K562 (cell line): ENCODE results near the gene UGT1A6. TPM values are rescaled to one million over a fixed set of nuclear protein-coding genes. Genes with fewer than 3 reads are reported as not detected.

Source experiments
- ATAC-seq: fragments of 200-7000 bp; cut with Tn5 transposase; 3 replicates; pipeline ENCODE4 v1.9.1; 2020; ENCODE audit warnings: moderate library complexity
- BruUV-seq: library from RNA; stranded (reverse); fragments of 400-500 nt; replicated peaks from 2 replicates; lab custom pipeline; 2021; lab: Mats Ljungman, UMichigan
- CTCF ChIA-PET: fragments of 300-600 bp; formaldehyde crosslinking; extraction: SDS; loops from one replicate; lab custom pipeline; 2021; ENCODE audit warnings: low intra/inter-chr PET ratio; lab: Yijun Ruan, JAX
- POLR2A ChIA-PET: fragments of 300-600, 350-650 bp; sonication (Branson Sonifier 250); formaldehyde crosslinking; extraction: SDS; loops from one replicate; lab custom pipeline; 2021; ENCODE audit warnings: antibody characterized with exemption, inconsistent platforms; lab: Yijun Ruan, JAX
- DNase-seq, 4 experiments: peaks; one replicate each; pipeline versions ENCODE4 v3.0.0 to v3.0.0-alpha.2; 2011 to 2018; ENCODE audit warnings: low spot score in 3 of 4, mixed read lengths in 3 of 4; ENCODE audit errors: extremely low read depth in 1 of 4
- FAIRE-seq: peaks from 2 replicates; lab custom pipeline; 2011; peaks lifted over from hg19 to GRCh38; lab: Jason Lieb, UNC
- H2AFZ ChIP-seq: 2 replicates; pipeline ENCODE4 v1.6.0; 2011; ENCODE audit warnings: low read depth, low read length, control low read depth, inconsistent platforms
- H3K27ac ChIP-seq: fragments of 200-600 bp; 3 replicates; pipeline ENCODE4 v1.8.0; 2011; ENCODE audit warnings: low read depth, mild to moderate bottlenecking, control low read depth, inconsistent platforms, low read length, moderate library complexity, mixed read lengths; ENCODE audit errors: extremely low read depth
- H3K27me3 ChIP-seq, 2 experiments: fragments of 300-600 bp in 1 of 2; 2 replicates in 1 of 2; 3 replicates in 1 of 2; pipeline versions ENCODE4 v1.6.0 to v1.8.0; 2011; ENCODE audit warnings: inconsistent platforms in 2 of 2, low read length in 2 of 2, mild to moderate bottlenecking in 1 of 2, mixed read lengths in 1 of 2, moderate library complexity in 1 of 2; ENCODE audit not compliant: control insufficient read depth in 2 of 2, insufficient read depth in 2 of 2
- H3K36me3 ChIP-seq: fragments of 300-600 bp; 3 replicates; pipeline ENCODE4 v1.8.0; 2011; ENCODE audit warnings: mild to moderate bottlenecking, low read length, inconsistent platforms; ENCODE audit not compliant: control insufficient read depth, insufficient read depth
- H3K4me1 ChIP-seq, 2 experiments: fragments of 200-600 bp in 1 of 2; replicated peaks in 1 of 2; 2 replicates in 1 of 2; 3 replicates in 1 of 2; pipeline versions ENCODE4 v1.5.1 to v1.8.0; 2011; ENCODE audit warnings: inconsistent platforms in 2 of 2, low read length in 2 of 2, mild to moderate bottlenecking in 1 of 2, mixed read lengths in 1 of 2, moderate library complexity in 1 of 2; ENCODE audit not compliant: control insufficient read depth in 2 of 2, insufficient read depth in 2 of 2
- H3K4me2 ChIP-seq: 2 replicates; pipeline ENCODE4 v1.6.1; 2011; ENCODE audit warnings: low read length, control low read depth, inconsistent platforms, mixed read lengths; ENCODE audit not compliant: insufficient read depth
- H3K4me3 ChIP-seq: fragments of 200-600 bp; sonication (generic), shearing (Covaris generic); 2 replicates; pipeline ENCODE4 v1.5.1; 2016; ENCODE audit warnings: control low read depth, inconsistent platforms
- H3K79me2 ChIP-seq: fragments of 200-600 bp; 3 replicates; pipeline ENCODE4 v1.8.0; 2011; ENCODE audit warnings: low read length, inconsistent platforms; ENCODE audit not compliant: control insufficient read depth, insufficient read depth
- H3K9ac ChIP-seq, 2 experiments: 2 replicates each; pipeline versions ENCODE4 v1.6.0 to v1.6.1; 2011; ENCODE audit warnings: low read depth in 2 of 2, low read length in 2 of 2, control low read depth in 1 of 2, inconsistent platforms in 1 of 2, mild to moderate bottlenecking in 1 of 2, mixed read lengths in 1 of 2; ENCODE audit not compliant: insufficient read depth in 1 of 2
- H3K9me1 ChIP-seq: one replicate; pipeline ENCODE4 v1.6.0; 2011; ENCODE audit warnings: inconsistent platforms, mild to moderate bottlenecking, low read length, moderate library complexity; ENCODE audit not compliant: control insufficient read depth, insufficient read depth
- H3K9me3 ChIP-seq: replicated peaks from 2 replicates; pipeline ENCODE4 v1.5.1; 2011; ENCODE audit warnings: low read depth, low read length, inconsistent platforms; ENCODE audit not compliant: control insufficient read depth, insufficient read depth
- H4K20me1 ChIP-seq: replicated peaks from 2 replicates; pipeline ENCODE4 v1.6.1; 2011; ENCODE audit warnings: low read length, inconsistent platforms, mixed read lengths; ENCODE audit not compliant: control insufficient read depth, insufficient read depth
- MCM2 ChIP-seq: fragments of 450-650 bp; IDR thresholded peaks from 2 replicates; pipeline ENCODE4 v1.6.1; 2017; ENCODE audit warnings: low read depth, mild to moderate bottlenecking
- RNF2 ChIP-seq: sonication (generic); IDR thresholded peaks from 2 replicates; pipeline ENCODE4 v1.6.1; 2016
- RREB1 ChIP-seq: fragments of 250-450 bp; sonication (Bioruptor Pico); IDR thresholded peaks from 2 replicates; pipeline ENCODE4 v1.4.0; 2020
- SRSF7 ChIP-seq: fragments of 200-400 bp; formaldehyde crosslinking; optimal IDR thresholded peaks from 2 replicates; pipeline ENCODE3; 2017; ENCODE audit warnings: mild to moderate bottlenecking, low read depth, low read length
- TAF1 ChIP-seq: IDR thresholded peaks from 2 replicates; pipeline ENCODE4 v1.6.1; 2011; ENCODE audit warnings: mild to moderate bottlenecking, low read length, moderate library complexity; ENCODE audit not compliant: insufficient read depth, control insufficient read depth, severe bottlenecking; ENCODE audit errors: extremely low read depth
- TCF7L2 ChIP-seq: fragments of 150-350 bp; IDR thresholded peaks from 2 replicates; pipeline ENCODE4 v1.6.1; 2016; ENCODE audit warnings: low read depth, mild to moderate bottlenecking, low read length, moderate library complexity
- ZFX ChIP-seq: sonication (generic); formaldehyde crosslinking; IDR thresholded peaks from 2 replicates; pipeline ENCODE4 v1.8.0; 2022; ENCODE audit warnings: mild to moderate bottlenecking, missing genetic modification reagents, moderate library complexity
- ZNF316 ChIP-seq: fragments of 450-650 bp; IDR thresholded peaks from 2 replicates; pipeline ENCODE4 v1.6.1; 2016
- ZNF41 ChIP-seq: fragments of 250-450 bp; sonication (Bioruptor Pico); conservative IDR thresholded peaks from 2 replicates; pipeline ENCODE4 v1.4.0; 2020; ENCODE audit warnings: mild to moderate bottlenecking
- WGBS: fragments of 100-300 bp; shearing (Covaris generic); methylation state at CpG from one replicate; pipeline ENCODE4 v1.1.6; 2016; ENCODE audit warnings: low coverage, mixed read lengths; ENCODE audit not compliant: insufficient coverage; ENCODE audit errors: missing lambda C conversion rate; 5-methylcytosine and 5-hydroxymethylcytosine counted together
- in situ Hi-C: fragments of 300-500 bp; cut with MboI; formaldehyde crosslinking; loops from 4 replicates; pipeline ENCODE4 v1.15.0; 2018; ENCODE audit warnings: inconsistent platforms, mixed read lengths
- intact Hi-C: fragments of 100-400 bp; cut with micrococcal nuclease; formaldehyde crosslinking; loops from 2 replicates; pipeline ENCODE4 v1.14.2; 2022
- polyA plus RNA-seq, 8 experiments: library from polyadenylated mRNA; depleted of rRNA in 4 of 8; stranded (reverse) in 5 of 8; unstranded in 3 of 8; fragments of >200 nt; fragmentation: Nextera tagmentation in 2 of 8; fragmentation: Illumina TruSeq in 1 of 8; extraction: Ambion mirVana in 2 of 8; extraction: Trizol in 1 of 8; gene quantifications; 2 replicates each; pipeline versions ENCODE4 v1.2.1 to v1.2.3, GENCODE V29; 2011 to 2014; ENCODE audit warnings: inconsistent platforms in 1 of 8, missing spikeins in 1 of 8
- total RNA-seq, 7 experiments: library from RNA; depleted of rRNA in 6 of 7; stranded (reverse); fragments of >200 nt in 6 of 7; fragmentation: Illumina TruSeq in 2 of 7; extraction: Trizol in 2 of 7; gene quantifications; 2 replicates each; pipeline versions ENCODE4 v1.2.1 to v1.2.3, GENCODE V29; 2011 to 2021; ENCODE audit warnings: low replicate concordance in 1 of 7

The UGT1A6 gene
- total and polyA plus RNA-seq, 9 of the 15 experiments (the other 6 are each of a cell fraction or from before 2014, with no cell fraction given): not detected

GRCh38 chr2:233799716-233800115 lies 107.0 kb downstream of the UGT1A6 start:
- H3K9me1 ChIP-seq: no peaks in the 10 kb centered on the region
- H2AFZ ChIP-seq: no peak overlapping the region
- intact Hi-C loops (no loop called here), in situ Hi-C loops (no loop called here)
- H3K4me2 ChIP-seq: no peak overlapping the region
- no peak overlapping the region for H3K9ac ChIP-seq
- FAIRE-seq (no peak), DNase-seq (no peak), ATAC-seq (no peak)
- 0% methylated on average over 5 of the region's 5 CpGs for WGBS
- H3K27me3 ChIP-seq: peaks cover 0 to 6% of the 10 kb centered on the region in 2 experiments; a peak in 2 of 5 replicates
- no peaks in the 10 kb centered on the region for H3K9me3 ChIP-seq
- no peaks in the 10 kb centered on the region for H3K79me2 ChIP-seq
- no peaks in the 10 kb centered on the region; a peak in 1 of 5 replicates for H3K4me1 ChIP-seq
- H4K20me1 ChIP-seq: no peaks in the 10 kb centered on the region
- ChIA-PET CTCF (no interaction called here), POLR2A (no interaction called here)
- H3K4me3 ChIP-seq: no peak overlapping the region
- H3K36me3 ChIP-seq: no peaks in the 10 kb centered on the region
- no peak overlapping the region for H3K27ac ChIP-seq
- no TSS peak for BruUV-seq
- TF ChIP-seq RNF2 (no peak), TAF1 (no peak), MCM2 (no peak), TCF7L2 (no peak), SRSF7 (no peak), ZNF316 (no peak), RREB1 (CRISPR knock-in tag) (no peak), ZNF41 (CRISPR knock-in tag) (no peak), ZFX (CRISPR knock-in tag) (no peak)
